H1 (cell line): Measurements from ENCODE around the gene GPR17. TPM values are rescaled to one million over a fixed set of nuclear protein-coding genes. Genes with fewer than 3 reads are reported as not detected.

Experiments
- CTCF ChIA-PET: fragments of 300-600 bp; sonication (Branson Sonifier 250); formaldehyde crosslinking; loops from one replicate; lab custom pipeline; 2021; ENCODE audit not compliant: partially characterized antibody; lab: Charles Lee
- POLR2A ChIA-PET: fragments of 300-600 bp; sonication (Branson Sonifier 250); formaldehyde crosslinking; loops from one replicate; lab custom pipeline; 2021; ENCODE audit warnings: inconsistent platforms; ENCODE audit not compliant: partially characterized antibody; lab: Charles Lee
- DNase-seq, 2 experiments: peaks; one replicate each; pipeline versions ENCODE4 v3.0.0 to v3.0.0-alpha.2; 2010 to 2022; ENCODE audit warnings: low spot score in 2 of 2, low read depth in 1 of 2, mixed read lengths in 1 of 2
- FAIRE-seq: peaks from 2 replicates; lab custom pipeline; 2011; peaks lifted over from hg19 to GRCh38; lab: Jason Lieb, UNC
- H2AFZ ChIP-seq: 2 replicates; pipeline ENCODE4 v1.8.1; 2012; ENCODE audit warnings: low read length, inconsistent platforms
- H2AK5ac ChIP-seq: 2 replicates; pipeline ENCODE4 v1.6.1; 2013; ENCODE audit warnings: low read depth, low read length
- H2BK120ac ChIP-seq: replicated peaks from 2 replicates; pipeline ENCODE3; 2013; ENCODE audit warnings: low read depth, low read length, inconsistent platforms
- H2BK12ac ChIP-seq: 2 replicates; pipeline ENCODE4 v1.6.1; 2013; ENCODE audit warnings: low read depth, low read length
- H2BK15ac ChIP-seq: 2 replicates; pipeline ENCODE4 v1.6.1; 2013; ENCODE audit warnings: low read length
- H2BK20ac ChIP-seq: 2 replicates; pipeline ENCODE4 v1.6.1; 2013; ENCODE audit warnings: low read length
- H2BK5ac ChIP-seq: 2 replicates; pipeline ENCODE4 v1.6.1; 2013; ENCODE audit warnings: low read depth, low read length
- H3K14ac ChIP-seq: 2 replicates; pipeline ENCODE4 v1.6.1; 2013; ENCODE audit warnings: inconsistent platforms; ENCODE audit not compliant: insufficient read length
- H3K18ac ChIP-seq: 2 replicates; pipeline ENCODE4 v1.6.1; 2013; ENCODE audit warnings: low read length; ENCODE audit errors: extremely low read depth
- H3K23ac ChIP-seq: 2 replicates; pipeline ENCODE4 v1.6.1; 2013; ENCODE audit warnings: inconsistent platforms; ENCODE audit not compliant: insufficient read length
- H3K23me2 ChIP-seq: 2 replicates; pipeline ENCODE4 v1.6.1; 2013; ENCODE audit warnings: low read depth, low read length
- H3K27ac ChIP-seq: 2 replicates; pipeline ENCODE4 v1.6.1; 2011; ENCODE audit warnings: low read depth, low read length, inconsistent platforms
- H3K27me3 ChIP-seq, 4 experiments: replicated peaks in 1 of 4; 1 replicate in 1 of 4; 2 replicates in 3 of 4; pipeline versions ENCODE4 v1.6.1 to v1.8.1; 2011 to 2013; ENCODE audit warnings: low read length in 3 of 4, mild to moderate bottlenecking in 3 of 4, inconsistent platforms in 2 of 4, mixed read lengths in 2 of 4, moderate library complexity in 1 of 4; ENCODE audit not compliant: control insufficient read depth in 3 of 4, insufficient read depth in 3 of 4; ENCODE audit errors: extremely low read depth in 1 of 4
- H3K36me3 ChIP-seq, 4 experiments: 2 replicates each; pipeline versions ENCODE4 v1.6.1 to v1.8.1; 2011 to 2013; ENCODE audit warnings: mild to moderate bottlenecking in 4 of 4, low read length in 3 of 4, moderate library complexity in 2 of 4, control low read depth in 1 of 4, inconsistent platforms in 1 of 4; ENCODE audit not compliant: insufficient read depth in 4 of 4, control insufficient read depth in 2 of 4
- H3K4ac ChIP-seq: replicated peaks from 2 replicates; pipeline ENCODE3; 2013; ENCODE audit warnings: low read length, low read depth, mixed read lengths, inconsistent platforms; ENCODE audit not compliant: insufficient read length
- H3K4me1 ChIP-seq, 4 experiments: replicated peaks in 1 of 4; 1 replicate in 1 of 4; 2 replicates in 3 of 4; pipeline versions ENCODE4 v1.6.1 to v1.8.1; 2011 to 2013; ENCODE audit warnings: low read length in 3 of 4, inconsistent platforms in 2 of 4, mixed read lengths in 1 of 4; ENCODE audit not compliant: insufficient read depth in 4 of 4, control insufficient read depth in 3 of 4
- H3K4me2 ChIP-seq, 2 experiments: 2 replicates each; pipeline versions ENCODE4 v1.6.1 to v1.8.1; 2011 to 2013; ENCODE audit warnings: low read depth in 2 of 2, low read length in 2 of 2, control low read depth in 1 of 2, inconsistent platforms in 1 of 2, mild to moderate bottlenecking in 1 of 2; ENCODE audit not compliant: insufficient read depth in 1 of 2
- H3K4me3 ChIP-seq, 4 experiments: fragments of 200-600, 300-600 bp in 1 of 4; sonication (generic), shearing (Covaris generic), sonication (Bioruptor Twin) in 1 of 4; 2 replicates each; pipeline versions ENCODE4 v1.5.1 to v1.8.1; 2011 to 2016; ENCODE audit warnings: low read length in 4 of 4, low read depth in 3 of 4, control low read depth in 2 of 4, inconsistent platforms in 2 of 4, mild to moderate bottlenecking in 2 of 4, mixed read lengths in 1 of 4, moderate library complexity in 1 of 4; ENCODE audit not compliant: insufficient read depth in 2 of 4; ENCODE audit errors: extremely low read depth in 1 of 4
- H3K56ac ChIP-seq: replicated peaks from 2 replicates; pipeline ENCODE3; 2013; ENCODE audit warnings: low read depth, mild to moderate bottlenecking, mixed read lengths, low read length, inconsistent platforms; ENCODE audit not compliant: insufficient read length
- H3K79me1 ChIP-seq: 2 replicates; pipeline ENCODE4 v1.6.1; 2013; ENCODE audit warnings: low read depth, low read length, control low read depth
- H3K79me2 ChIP-seq, 2 experiments: 2 replicates each; pipeline versions ENCODE4 v1.6.1 to v1.8.1; 2012 to 2013; ENCODE audit warnings: low read length in 2 of 2, mild to moderate bottlenecking in 2 of 2, inconsistent platforms in 1 of 2; ENCODE audit not compliant: insufficient read depth in 2 of 2, control insufficient read depth in 1 of 2
- H3K9ac ChIP-seq, 4 experiments: replicated peaks in 1 of 4; 1 replicate in 1 of 4; 2 replicates in 3 of 4; pipeline versions ENCODE4 v1.6.1 to v1.8.1; 2011 to 2013; ENCODE audit warnings: low read depth in 3 of 4, low read length in 3 of 4, control low read depth in 2 of 4, mild to moderate bottlenecking in 2 of 4, moderate library complexity in 2 of 4, inconsistent platforms in 1 of 4; ENCODE audit errors: extremely low read depth in 1 of 4
- H3K9me3 ChIP-seq, 2 experiments: 2 replicates each; pipeline versions ENCODE4 v1.6.1 to v1.8.1; 2012 to 2013; ENCODE audit warnings: mild to moderate bottlenecking in 2 of 2, moderate library complexity in 2 of 2, control low read depth in 1 of 2, inconsistent platforms in 1 of 2, low read depth in 1 of 2, low read length in 1 of 2, mixed read lengths in 1 of 2; ENCODE audit not compliant: insufficient read depth in 2 of 2
- H4K20me1 ChIP-seq, 2 experiments: replicated peaks in 1 of 2; 2 replicates each; pipeline versions ENCODE3 to v1.8.1; 2011 to 2013; ENCODE audit warnings: inconsistent platforms in 2 of 2, low read length in 2 of 2, mild to moderate bottlenecking in 1 of 2; ENCODE audit not compliant: insufficient read depth in 2 of 2, control insufficient read depth in 1 of 2
- H4K5ac ChIP-seq: 2 replicates; pipeline ENCODE4 v1.6.1; 2013; ENCODE audit warnings: low read length, low read depth, mixed read lengths, inconsistent platforms; ENCODE audit not compliant: insufficient read length
- H4K8ac ChIP-seq: 2 replicates; pipeline ENCODE4 v1.8.0; 2013; ENCODE audit warnings: mild to moderate bottlenecking, moderate library complexity, low read length, inconsistent platforms; ENCODE audit not compliant: insufficient read depth; ENCODE audit errors: extremely low read depth
- H4K91ac ChIP-seq: replicated peaks from 2 replicates; pipeline ENCODE3; 2013; ENCODE audit warnings: low read length, mixed read lengths, inconsistent platforms; ENCODE audit not compliant: insufficient read length
- CREB1 ChIP-seq: IDR thresholded peaks from 2 replicates; pipeline ENCODE4 v1.6.1; 2012; ENCODE audit warnings: inconsistent platforms
- HDAC2 ChIP-seq, 2 experiments: fragments of 300-600 bp in 1 of 2; sonication (generic) in 1 of 2; IDR thresholded peaks; 2 replicates each; pipeline ENCODE4 v1.6.1; 2011 to 2012; ENCODE audit warnings: low read depth in 2 of 2, low read length in 2 of 2, mild to moderate bottlenecking in 2 of 2, moderate library complexity in 2 of 2, borderline replicate concordance in 1 of 2, inconsistent platforms in 1 of 2
- JUN ChIP-seq: IDR thresholded peaks from 2 replicates; pipeline ENCODE4 v1.6.1; 2011; ENCODE audit warnings: low read depth, mild to moderate bottlenecking, improper control_type of control experiment, low read length
- NRF1 ChIP-seq: IDR thresholded peaks from 2 replicates; pipeline ENCODE4 v1.6.1; 2011; ENCODE audit warnings: mild to moderate bottlenecking, low read depth, low read length, improper control_type of control experiment
- POLR2A ChIP-seq, 2 experiments: IDR thresholded peaks; 1 replicate in 1 of 2; 2 replicates in 1 of 2; pipeline ENCODE4 v1.6.1; 2011; ENCODE audit warnings: low read depth in 2 of 2, low read length in 2 of 2, mild to moderate bottlenecking in 2 of 2; ENCODE audit errors: control extremely low read depth in 1 of 2
- POU5F1 ChIP-seq: IDR thresholded peaks from 2 replicates; pipeline ENCODE4 v1.6.1; 2011; ENCODE audit warnings: low read depth, mild to moderate bottlenecking, low read length, moderate library complexity
- RAD21 ChIP-seq, 2 experiments: IDR thresholded peaks in 1 of 2; conservative IDR thresholded peaks in 1 of 2; 2 replicates each; pipeline ENCODE4 v1.6.1; 2011; ENCODE audit warnings: low read depth in 2 of 2, low read length in 2 of 2, improper control_type of control experiment in 1 of 2, inconsistent platforms in 1 of 2, mild to moderate bottlenecking in 1 of 2, moderate library complexity in 1 of 2
- SIN3A ChIP-seq, 2 experiments: IDR thresholded peaks in 1 of 2; conservative IDR thresholded peaks in 1 of 2; 2 replicates each; pipeline ENCODE4 v1.6.1; 2011 to 2012; ENCODE audit warnings: low read length in 2 of 2, improper control_type of control experiment in 1 of 2, low read depth in 1 of 2, mild to moderate bottlenecking in 1 of 2
- SIRT6 ChIP-seq: IDR thresholded peaks from one replicate; pipeline ENCODE4 v1.7.1; 2012; ENCODE audit warnings: low read length, inconsistent platforms
- SP1 ChIP-seq: IDR thresholded peaks from 2 replicates; pipeline ENCODE4 v1.6.1; 2011; ENCODE audit warnings: low read depth, low read length
- SP2 ChIP-seq: IDR thresholded peaks from 2 replicates; pipeline ENCODE4 v1.6.1; 2012; ENCODE audit warnings: mild to moderate bottlenecking, low read length, inconsistent platforms
- SP4 ChIP-seq: IDR thresholded peaks from 2 replicates; pipeline ENCODE4 v1.6.1; 2012; ENCODE audit warnings: low read length, inconsistent platforms
- YY1 ChIP-seq: IDR thresholded peaks from 2 replicates; pipeline ENCODE4 v1.6.1; 2011; ENCODE audit warnings: low read depth, mild to moderate bottlenecking, low read length
- ZNF274 ChIP-seq: IDR thresholded peaks from 2 replicates; pipeline ENCODE4 v1.7.0; 2012; ENCODE audit warnings: low read length, borderline replicate concordance; ENCODE audit errors: extremely low read depth
- WGBS, 2 experiments: shearing (Covaris generic) in 1 of 2; methylation state at CpG; one replicate each; pipeline versions ENCODE4 v1.1.6 to v1.1.7; 2013 to 2015; ENCODE audit warnings: low lambda C conversion rate in 2 of 2, mixed read lengths in 2 of 2, inconsistent platforms in 1 of 2, low coverage in 1 of 2, missing lambda C conversion rate in 1 of 2; ENCODE audit not compliant: insufficient replicate concordance in 2 of 2, insufficient coverage in 1 of 2, insufficient read length in 1 of 2; ENCODE audit errors: extremely low coverage in 1 of 2, missing lambda C conversion rate in 1 of 2; 5-methylcytosine and 5-hydroxymethylcytosine counted together
- polyA plus RNA-seq, 7 experiments: library from polyadenylated mRNA; depleted of rRNA in 3 of 7; stranded (reverse) in 5 of 7; unstranded in 2 of 7; fragments of >200 nt in 5 of 7; fragments of 200-250 nt in 2 of 7; gene quantifications; 1 replicate in 5 of 7; 2 replicates in 1 of 7; 4 replicates in 1 of 7; pipeline versions ENCODE4 v1.2.1 to v1.2.3, GENCODE V29; 2011 to 2013; ENCODE audit warnings: missing spikeins in 2 of 7, mixed read lengths in 2 of 7
- total RNA-seq: library from RNA; stranded (reverse); fragmentation: NEBNext Ultra II Directional; extraction: Animal tissue kit (Norgen Biotek cat#: 25700); gene quantifications from 2 replicates; pipeline ENCODE4 v1.2.1, GENCODE V29; 2021

GPR17 gene
- total and polyA plus RNA-seq, 2 of the 8 experiments (the other 6 are each of a cell fraction or from before 2014, with no cell fraction given): 0.03 TPM; not detected in 1

DNA sequence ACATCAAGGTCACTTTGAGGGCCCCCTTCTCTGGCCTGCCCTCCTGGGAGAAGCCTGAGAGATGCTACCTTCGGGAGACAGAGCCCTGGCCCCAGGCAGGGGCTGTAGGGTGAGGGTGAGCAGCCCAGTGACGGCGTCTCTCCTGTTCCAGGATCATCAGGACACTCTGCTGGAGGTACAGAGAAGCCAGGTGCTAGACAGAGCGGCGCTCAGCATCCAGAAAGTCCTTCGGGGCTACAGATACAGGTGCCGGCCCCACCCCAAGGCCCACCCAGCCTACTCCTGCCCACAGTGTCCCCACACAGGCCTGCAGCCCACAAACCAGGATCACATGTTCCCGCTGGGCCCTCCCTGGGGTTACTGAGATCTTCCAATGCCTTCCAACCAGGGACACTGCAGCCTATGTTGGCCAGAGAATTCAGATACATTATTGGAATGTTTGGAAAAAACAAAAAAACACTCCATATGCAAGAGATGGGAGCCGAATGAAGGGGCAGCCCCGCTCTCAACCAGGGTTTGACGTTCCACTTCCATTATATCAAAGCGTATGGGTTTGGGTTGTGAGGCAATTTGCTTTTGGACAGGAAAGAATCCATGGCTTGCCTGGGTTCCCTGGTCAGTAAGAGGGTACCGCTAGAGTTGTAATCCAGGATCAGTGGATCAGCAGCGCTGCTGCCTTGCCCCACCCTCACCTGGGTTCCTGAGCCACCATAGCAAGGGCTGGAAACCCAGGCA, 49.5 kb upstream of the GPR17 start:
- no peak overlapping the region for H3K27ac ChIP-seq
- H3K4ac ChIP-seq: no peak overlapping the region
- no peak overlapping the region for H3K4me3 ChIP-seq
- no peak overlapping the region for H2BK15ac ChIP-seq
- no peak overlapping the region for H4K5ac ChIP-seq
- H3K79me2 ChIP-seq: no peaks in the 10 kb centered on the region
- H2BK12ac ChIP-seq: no peak overlapping the region
- H4K20me1 ChIP-seq: no peaks in the 10 kb centered on the region
- no peak overlapping the region for H4K8ac ChIP-seq
- H3K36me3 ChIP-seq: no peaks in the 10 kb centered on the region
- no peak overlapping the region for H2BK5ac ChIP-seq
- ChIA-PET CTCF (interaction anchor here (1.0 to 7.0 kb wide), 4 partner anchors 10 to 99 kb away, joined by 4 to 59 read pairs (median 34); no protein-coding TSS in a partner anchor), POLR2A (no interaction called here)
- H3K23ac ChIP-seq: no peak overlapping the region
- no peak overlapping the region for H2BK120ac ChIP-seq
- no peak overlapping the region for H4K91ac ChIP-seq
- H3K18ac ChIP-seq: no peak overlapping the region
- peaks cover 0 to 2% (median 0%) of the 10 kb centered on the region in 4 experiments; a peak in 1 of 7 replicates for H3K27me3 ChIP-seq
- no peak overlapping the region for H3K4me2 ChIP-seq
- no peak overlapping the region for H3K14ac ChIP-seq
- DNase-seq: no peak
- no peak overlapping the region for H2AFZ ChIP-seq
- H3K9ac ChIP-seq: no peak overlapping the region
- H3K4me1 ChIP-seq: no peaks in the 10 kb centered on the region
- no peak overlapping the region for H3K56ac ChIP-seq
- no peak overlapping the region for H2BK20ac ChIP-seq
- FAIRE-seq: no peak
- no peaks in the 10 kb centered on the region for H3K23me2 ChIP-seq
- H3K9me3 ChIP-seq: no peaks in the 10 kb centered on the region
- WGBS, 2 experiments: 88% methylated on average over 13 of the region's 14 CpGs; no CpG with 5 or more reads in 1 of the 2 experiments
- no peak overlapping the region for H2AK5ac ChIP-seq
- H3K79me1 ChIP-seq: no peaks in the 10 kb centered on the region
- TF ChIP-seq CREB1 (no peak), POLR2A (IDR thresholded peaks at IDR 0.05; ENCODE audit: control extremely low read depth in 1 of 2, low read depth in 2 of 2, low read length in 2 of 2) (no peak), YY1 (no peak), SP4 (no peak), NRF1 (no peak), POU5F1 (no peak), ZNF274 (no peak), SIN3A (conservative IDR thresholded peaks at IDR 0.05 in 1 of 2, IDR thresholded peaks at IDR 0.05 in 1 of 2; ENCODE audit: low read depth in 1 of 2, low read length in 2 of 2) (no peak), SP1 (no peak), JUN (no peak), RAD21 (IDR thresholded peaks at IDR 0.05 in 1 of 2, conservative IDR thresholded peaks at IDR 0.05 in 1 of 2; ENCODE audit: low read depth in 2 of 2, low read length in 2 of 2) (no peak), HDAC2 (IDR thresholded peaks at IDR 0.05; ENCODE audit: borderline replicate concordance in 1 of 2, low read depth in 2 of 2, low read length in 2 of 2) (no peak), SP2 (no peak), SIRT6 (no peak)
